ENCODE data around the gene PDE11A. TPM values are rescaled to one million over a fixed set of nuclear protein-coding genes. Genes with fewer than 3 reads are reported as not detected.
A peak's percentile ranks its signal among the peaks of the same experiment; 100 is the strongest.

The PDE11A gene
- total and polyA plus RNA-seq, 2 experiments from 2014 or later = 0.08 to 0.73 TPM

DNA sequence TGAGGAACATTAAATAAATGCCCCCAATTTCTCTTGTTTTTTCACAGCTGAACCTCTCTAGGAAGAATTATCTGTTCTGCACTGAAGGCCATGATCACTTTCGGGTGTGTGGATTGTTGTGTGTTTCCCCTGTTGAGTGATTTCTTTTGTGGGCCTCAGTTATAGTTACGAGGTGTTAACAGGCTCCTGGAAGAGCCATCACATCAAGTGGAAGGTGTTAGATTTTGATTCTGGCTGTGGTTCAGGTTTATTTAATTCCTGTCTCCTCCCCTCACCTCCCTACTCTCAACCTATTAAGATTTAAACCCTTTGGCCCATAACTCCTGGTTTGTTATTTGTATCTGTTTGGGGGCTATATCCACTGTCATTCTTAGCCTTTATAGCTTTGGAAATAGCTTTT is 497.2 kb downstream of the PDE11A start:
- ATAC-seq = no peak
- Histone ChIP-seq H3K9me2 (ENCODE audit: insufficient read depth) (peaks cover 6% of the 10 kb centered on the region), H3K27ac (ENCODE audit: low read depth) (no peak overlapping the region), H3K4me2 (no peak overlapping the region), H3K36me3 (ENCODE audit: insufficient read depth) (no peaks in the 10 kb centered on the region), H3K27me3 (ENCODE audit: insufficient read depth) (no peaks in the 10 kb centered on the region), H3F3A (replicated peaks; ENCODE audit: low read depth) (no peaks in the 10 kb centered on the region), H3K79me2 (replicated peaks; ENCODE audit: insufficient read depth) (no peaks in the 10 kb centered on the region), H2AFZ (no peak overlapping the region), H4K20me1 (replicated peaks; ENCODE audit: insufficient read depth) (no peaks in the 10 kb centered on the region), H3K4me1 (ENCODE audit: insufficient read depth) (no peaks in the 10 kb centered on the region), H3K4me3 (no peak overlapping the region)
- H3K27ac Mint-ChIP-seq = no peak overlapping the region
- no peaks in the 10 kb centered on the region for H3K9me3 Mint-ChIP-seq
- H3K4me1 Mint-ChIP-seq = no peaks in the 10 kb centered on the region
- no peak overlapping the region for H3K4me3 Mint-ChIP-seq
- no peak for TF ChIP-seq EZH2 (IDR thresholded peaks at IDR 0.05; ENCODE audit: low read depth, unreplicated experiment)
- no peaks in the 10 kb centered on the region for H3K27me3 Mint-ChIP-seq (ENCODE audit: insufficient read depth, low read depth, poor library complexity)
- H3K36me3 Mint-ChIP-seq (ENCODE audit: low read depth) = no peaks in the 10 kb centered on the region
- no peak for DNase-seq (ENCODE audit: low spot score)

DNA sequence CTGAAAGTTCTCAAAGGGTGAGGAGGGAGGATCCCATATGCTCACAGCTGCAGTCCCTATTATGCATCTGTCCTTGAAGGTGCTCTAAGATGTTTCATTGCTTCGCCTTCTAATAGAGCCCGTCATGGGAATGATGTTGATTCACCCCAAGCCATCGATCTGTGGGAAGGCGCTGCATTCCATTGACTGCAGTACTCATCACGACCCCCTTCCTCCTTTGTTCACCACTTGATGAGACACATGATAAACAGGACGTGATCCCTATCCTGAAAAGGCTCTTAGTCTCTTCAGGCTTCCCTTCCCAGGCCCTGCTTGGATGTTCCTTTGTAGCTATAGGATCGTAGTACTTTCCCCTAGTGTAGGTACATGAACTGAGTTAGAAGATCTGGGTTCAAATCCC is 498.2 kb downstream of the PDE11A start:
- H3K27me3 Mint-ChIP-seq (ENCODE audit: insufficient read depth, low read depth, poor library complexity) = no peaks in the 10 kb centered on the region
- TF ChIP-seq, protein P1, sequence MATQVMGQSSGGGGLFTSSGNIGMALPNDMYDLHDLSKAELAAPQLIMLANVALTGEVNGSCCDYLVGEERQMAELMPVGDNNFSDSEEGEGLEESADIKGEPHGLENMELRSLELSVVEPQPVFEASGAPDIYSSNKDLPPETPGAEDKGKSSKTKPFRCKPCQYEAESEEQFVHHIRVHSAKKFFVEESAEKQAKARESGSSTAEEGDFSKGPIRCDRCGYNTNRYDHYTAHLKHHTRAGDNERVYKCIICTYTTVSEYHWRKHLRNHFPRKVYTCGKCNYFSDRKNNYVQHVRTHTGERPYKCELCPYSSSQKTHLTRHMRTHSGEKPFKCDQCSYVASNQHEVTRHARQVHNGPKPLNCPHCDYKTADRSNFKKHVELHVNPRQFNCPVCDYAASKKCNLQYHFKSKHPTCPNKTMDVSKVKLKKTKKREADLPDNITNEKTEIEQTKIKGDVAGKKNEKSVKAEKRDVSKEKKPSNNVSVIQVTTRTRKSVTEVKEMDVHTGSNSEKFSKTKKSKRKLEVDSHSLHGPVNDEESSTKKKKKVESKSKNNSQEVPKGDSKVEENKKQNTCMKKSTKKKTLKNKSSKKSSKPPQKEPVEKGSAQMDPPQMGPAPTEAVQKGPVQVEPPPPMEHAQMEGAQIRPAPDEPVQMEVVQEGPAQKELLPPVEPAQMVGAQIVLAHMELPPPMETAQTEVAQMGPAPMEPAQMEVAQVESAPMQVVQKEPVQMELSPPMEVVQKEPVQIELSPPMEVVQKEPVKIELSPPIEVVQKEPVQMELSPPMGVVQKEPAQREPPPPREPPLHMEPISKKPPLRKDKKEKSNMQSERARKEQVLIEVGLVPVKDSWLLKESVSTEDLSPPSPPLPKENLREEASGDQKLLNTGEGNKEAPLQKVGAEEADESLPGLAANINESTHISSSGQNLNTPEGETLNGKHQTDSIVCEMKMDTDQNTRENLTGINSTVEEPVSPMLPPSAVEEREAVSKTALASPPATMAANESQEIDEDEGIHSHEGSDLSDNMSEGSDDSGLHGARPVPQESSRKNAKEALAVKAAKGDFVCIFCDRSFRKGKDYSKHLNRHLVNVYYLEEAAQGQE (IDR thresholded peaks at IDR 0.05; ENCODE audit: unreplicated experiment) = no peak
- TF ChIP-seq STAT1 (IDR thresholded peaks at IDR 0.05; ENCODE audit: unreplicated experiment) (no peak), JUNB (IDR thresholded peaks at IDR 0.05; ENCODE audit: unreplicated experiment) (no peak)
- no peaks in the 10 kb centered on the region; the same call in 1 of the 2 replicates for H3K9me2 ChIP-seq (ENCODE audit: insufficient read depth)
- no peaks in the 10 kb centered on the region for H3K4me1 Mint-ChIP-seq
- H3K4me3 ChIP-seq = no peak overlapping the region
- DNase-seq (ENCODE audit: low spot score) (peak; percentile 57), ATAC-seq (no peak)
- no peaks in the 10 kb centered on the region for H3K36me3 ChIP-seq (ENCODE audit: insufficient read depth)
- H3K27ac ChIP-seq (ENCODE audit: low read depth) = no peak overlapping the region
- no peak overlapping the region for H3K4me2 ChIP-seq
- no peaks in the 10 kb centered on the region for H3F3A ChIP-seq (replicated peaks; ENCODE audit: low read depth)
- H3K27ac Mint-ChIP-seq = no peak overlapping the region
- H2AFZ ChIP-seq = no peak overlapping the region
- H3K4me1 ChIP-seq (ENCODE audit: insufficient read depth) = no peaks in the 10 kb centered on the region
- H3K9me3 Mint-ChIP-seq = no peaks in the 10 kb centered on the region
- no peaks in the 10 kb centered on the region for H3K36me3 Mint-ChIP-seq (ENCODE audit: low read depth)
- no peaks in the 10 kb centered on the region for H3K79me2 ChIP-seq (replicated peaks; ENCODE audit: insufficient read depth)
- H4K20me1 ChIP-seq (replicated peaks; ENCODE audit: insufficient read depth) = no peaks in the 10 kb centered on the region
- no peak overlapping the region for H3K4me3 Mint-ChIP-seq
- no peaks in the 10 kb centered on the region for H3K27me3 ChIP-seq (ENCODE audit: insufficient read depth)

Small RNA genes within 50 kb of the gene (small RNA-seq; reads per million reads assigned to genes)
- not detected for gene AC011998.1 (ENCODE audit: low replicate concordance)
- gene RNU6-629P (ENCODE audit: low replicate concordance) = 0.10 reads per million

Other genes with a start within 250 kb of the PDE11A start
- gene RBM45, start 39.7 kb upstream of the PDE11A start, total RNA-seq (2014; rRNA removed; shearing (Covaris generic)) = 9.9 and 15.8 TPM in 2 replicates
- gene RBM45, start 39.7 kb upstream of the PDE11A start, polyA plus RNA-seq (2016; fragmentation: Nextera tagmentation; extraction: Ambion mirVana) = 17.1 and 18.2 TPM in 2 replicates
- gene OSBPL6, start 121.7 kb upstream of the PDE11A start, total RNA-seq (2014; rRNA removed; shearing (Covaris generic)) = 7.9 and 8.5 TPM in 2 replicates
- 4.5 and 6.0 TPM in 2 replicates for gene OSBPL6, start 121.7 kb upstream of the PDE11A start, polyA plus RNA-seq (2016; fragmentation: Nextera tagmentation; extraction: Ambion mirVana)